Measurements from ENCODE around the gene MFSD12. TPM values are rescaled to one million over a fixed set of nuclear protein-coding genes. Genes with fewer than 3 reads are reported as not detected.

MFSD12 gene
- total and polyA plus RNA-seq, 2 of the 8 experiments (the other 6 are each of a cell fraction or from before 2014, with no cell fraction given) = 59.6 to 71.3 TPM

DNA sequence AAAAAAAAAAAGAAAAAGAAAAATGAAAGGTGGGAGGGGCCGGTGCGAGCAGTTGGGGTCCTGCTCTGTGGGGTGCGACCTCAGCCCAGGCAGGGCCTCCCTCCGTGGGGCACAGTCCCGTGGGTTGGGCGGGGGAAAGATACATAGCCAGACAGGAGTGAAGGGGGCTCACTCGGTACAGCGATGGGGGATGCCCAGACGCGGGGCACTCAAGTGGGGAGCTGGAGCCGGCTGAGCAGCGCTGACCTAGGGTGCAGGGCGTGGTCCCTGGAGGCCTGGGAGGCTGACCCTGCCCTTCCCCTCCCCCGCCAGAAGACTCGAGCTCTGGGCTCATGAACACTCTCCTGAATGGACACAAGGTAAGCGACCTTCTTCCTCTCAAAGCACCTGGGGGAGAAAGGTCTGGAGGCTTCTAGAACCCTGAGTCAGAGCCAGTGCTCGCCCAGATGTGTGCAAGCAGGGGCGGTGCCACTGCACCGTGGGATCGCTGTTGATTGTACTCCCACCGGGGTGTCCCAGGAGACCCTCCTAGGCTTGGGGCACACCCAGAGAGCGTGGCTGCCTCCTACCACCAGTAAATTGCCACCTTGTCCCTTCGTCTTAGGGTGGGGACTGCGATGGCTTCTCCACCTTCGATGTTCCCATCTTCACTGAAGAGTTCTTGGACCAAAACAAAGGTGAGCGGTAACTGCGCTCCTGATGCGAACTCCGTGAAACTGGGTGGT, 18.7 kb upstream of the MFSD12 start (continued):
- TF ChIP-seq, protein P1, sequence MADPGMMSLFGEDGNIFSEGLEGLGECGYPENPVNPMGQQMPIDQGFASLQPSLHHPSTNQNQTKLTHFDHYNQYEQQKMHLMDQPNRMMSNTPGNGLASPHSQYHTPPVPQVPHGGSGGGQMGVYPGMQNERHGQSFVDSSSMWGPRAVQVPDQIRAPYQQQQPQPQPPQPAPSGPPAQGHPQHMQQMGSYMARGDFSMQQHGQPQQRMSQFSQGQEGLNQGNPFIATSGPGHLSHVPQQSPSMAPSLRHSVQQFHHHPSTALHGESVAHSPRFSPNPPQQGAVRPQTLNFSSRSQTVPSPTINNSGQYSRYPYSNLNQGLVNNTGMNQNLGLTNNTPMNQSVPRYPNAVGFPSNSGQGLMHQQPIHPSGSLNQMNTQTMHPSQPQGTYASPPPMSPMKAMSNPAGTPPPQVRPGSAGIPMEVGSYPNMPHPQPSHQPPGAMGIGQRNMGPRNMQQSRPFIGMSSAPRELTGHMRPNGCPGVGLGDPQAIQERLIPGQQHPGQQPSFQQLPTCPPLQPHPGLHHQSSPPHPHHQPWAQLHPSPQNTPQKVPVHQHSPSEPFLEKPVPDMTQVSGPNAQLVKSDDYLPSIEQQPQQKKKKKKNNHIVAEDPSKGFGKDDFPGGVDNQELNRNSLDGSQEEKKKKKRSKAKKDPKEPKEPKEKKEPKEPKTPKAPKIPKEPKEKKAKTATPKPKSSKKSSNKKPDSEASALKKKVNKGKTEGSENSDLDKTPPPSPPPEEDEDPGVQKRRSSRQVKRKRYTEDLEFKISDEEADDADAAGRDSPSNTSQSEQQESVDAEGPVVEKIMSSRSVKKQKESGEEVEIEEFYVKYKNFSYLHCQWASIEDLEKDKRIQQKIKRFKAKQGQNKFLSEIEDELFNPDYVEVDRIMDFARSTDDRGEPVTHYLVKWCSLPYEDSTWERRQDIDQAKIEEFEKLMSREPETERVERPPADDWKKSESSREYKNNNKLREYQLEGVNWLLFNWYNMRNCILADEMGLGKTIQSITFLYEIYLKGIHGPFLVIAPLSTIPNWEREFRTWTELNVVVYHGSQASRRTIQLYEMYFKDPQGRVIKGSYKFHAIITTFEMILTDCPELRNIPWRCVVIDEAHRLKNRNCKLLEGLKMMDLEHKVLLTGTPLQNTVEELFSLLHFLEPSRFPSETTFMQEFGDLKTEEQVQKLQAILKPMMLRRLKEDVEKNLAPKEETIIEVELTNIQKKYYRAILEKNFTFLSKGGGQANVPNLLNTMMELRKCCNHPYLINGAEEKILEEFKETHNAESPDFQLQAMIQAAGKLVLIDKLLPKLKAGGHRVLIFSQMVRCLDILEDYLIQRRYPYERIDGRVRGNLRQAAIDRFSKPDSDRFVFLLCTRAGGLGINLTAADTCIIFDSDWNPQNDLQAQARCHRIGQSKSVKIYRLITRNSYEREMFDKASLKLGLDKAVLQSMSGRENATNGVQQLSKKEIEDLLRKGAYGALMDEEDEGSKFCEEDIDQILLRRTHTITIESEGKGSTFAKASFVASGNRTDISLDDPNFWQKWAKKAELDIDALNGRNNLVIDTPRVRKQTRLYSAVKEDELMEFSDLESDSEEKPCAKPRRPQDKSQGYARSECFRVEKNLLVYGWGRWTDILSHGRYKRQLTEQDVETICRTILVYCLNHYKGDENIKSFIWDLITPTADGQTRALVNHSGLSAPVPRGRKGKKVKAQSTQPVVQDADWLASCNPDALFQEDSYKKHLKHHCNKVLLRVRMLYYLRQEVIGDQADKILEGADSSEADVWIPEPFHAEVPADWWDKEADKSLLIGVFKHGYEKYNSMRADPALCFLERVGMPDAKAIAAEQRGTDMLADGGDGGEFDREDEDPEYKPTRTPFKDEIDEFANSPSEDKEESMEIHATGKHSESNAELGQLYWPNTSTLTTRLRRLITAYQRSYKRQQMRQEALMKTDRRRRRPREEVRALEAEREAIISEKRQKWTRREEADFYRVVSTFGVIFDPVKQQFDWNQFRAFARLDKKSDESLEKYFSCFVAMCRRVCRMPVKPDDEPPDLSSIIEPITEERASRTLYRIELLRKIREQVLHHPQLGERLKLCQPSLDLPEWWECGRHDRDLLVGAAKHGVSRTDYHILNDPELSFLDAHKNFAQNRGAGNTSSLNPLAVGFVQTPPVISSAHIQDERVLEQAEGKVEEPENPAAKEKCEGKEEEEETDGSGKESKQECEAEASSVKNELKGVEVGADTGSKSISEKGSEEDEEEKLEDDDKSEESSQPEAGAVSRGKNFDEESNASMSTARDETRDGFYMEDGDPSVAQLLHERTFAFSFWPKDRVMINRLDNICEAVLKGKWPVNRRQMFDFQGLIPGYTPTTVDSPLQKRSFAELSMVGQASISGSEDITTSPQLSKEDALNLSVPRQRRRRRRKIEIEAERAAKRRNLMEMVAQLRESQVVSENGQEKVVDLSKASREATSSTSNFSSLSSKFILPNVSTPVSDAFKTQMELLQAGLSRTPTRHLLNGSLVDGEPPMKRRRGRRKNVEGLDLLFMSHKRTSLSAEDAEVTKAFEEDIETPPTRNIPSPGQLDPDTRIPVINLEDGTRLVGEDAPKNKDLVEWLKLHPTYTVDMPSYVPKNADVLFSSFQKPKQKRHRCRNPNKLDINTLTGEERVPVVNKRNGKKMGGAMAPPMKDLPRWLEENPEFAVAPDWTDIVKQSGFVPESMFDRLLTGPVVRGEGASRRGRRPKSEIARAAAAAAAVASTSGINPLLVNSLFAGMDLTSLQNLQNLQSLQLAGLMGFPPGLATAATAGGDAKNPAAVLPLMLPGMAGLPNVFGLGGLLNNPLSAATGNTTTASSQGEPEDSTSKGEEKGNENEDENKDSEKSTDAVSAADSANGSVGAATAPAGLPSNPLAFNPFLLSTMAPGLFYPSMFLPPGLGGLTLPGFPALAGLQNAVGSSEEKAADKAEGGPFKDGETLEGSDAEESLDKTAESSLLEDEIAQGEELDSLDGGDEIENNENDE (IDR thresholded peaks at IDR 0.05; ENCODE audit: insufficient replicate concordance, low read length) = no peak
- TF ChIP-seq RFX5 (IDR thresholded peaks at IDR 0.05; ENCODE audit: borderline replicate concordance, low read depth, low read length) = no peak
- no peak for TF ChIP-seq JUND (IDR thresholded peaks at IDR 0.05; ENCODE audit: low read length)
- TF ChIP-seq CREB1 (IDR thresholded peaks at IDR 0.05) = no peak
- no peak for TF ChIP-seq GTF2F1 (IDR thresholded peaks at IDR 0.05; ENCODE audit: borderline replicate concordance, low read depth, low read length)
- TF ChIP-seq, protein P2, sequence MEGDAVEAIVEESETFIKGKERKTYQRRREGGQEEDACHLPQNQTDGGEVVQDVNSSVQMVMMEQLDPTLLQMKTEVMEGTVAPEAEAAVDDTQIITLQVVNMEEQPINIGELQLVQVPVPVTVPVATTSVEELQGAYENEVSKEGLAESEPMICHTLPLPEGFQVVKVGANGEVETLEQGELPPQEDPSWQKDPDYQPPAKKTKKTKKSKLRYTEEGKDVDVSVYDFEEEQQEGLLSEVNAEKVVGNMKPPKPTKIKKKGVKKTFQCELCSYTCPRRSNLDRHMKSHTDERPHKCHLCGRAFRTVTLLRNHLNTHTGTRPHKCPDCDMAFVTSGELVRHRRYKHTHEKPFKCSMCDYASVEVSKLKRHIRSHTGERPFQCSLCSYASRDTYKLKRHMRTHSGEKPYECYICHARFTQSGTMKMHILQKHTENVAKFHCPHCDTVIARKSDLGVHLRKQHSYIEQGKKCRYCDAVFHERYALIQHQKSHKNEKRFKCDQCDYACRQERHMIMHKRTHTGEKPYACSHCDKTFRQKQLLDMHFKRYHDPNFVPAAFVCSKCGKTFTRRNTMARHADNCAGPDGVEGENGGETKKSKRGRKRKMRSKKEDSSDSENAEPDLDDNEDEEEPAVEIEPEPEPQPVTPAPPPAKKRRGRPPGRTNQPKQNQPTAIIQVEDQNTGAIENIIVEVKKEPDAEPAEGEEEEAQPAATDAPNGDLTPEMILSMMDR (IDR thresholded peaks at IDR 0.05; ENCODE audit: control extremely low read depth in 1 of 3, insufficient read depth in 1 of 3, low read depth in 1 of 3, low read length in 3 of 3) = no peak
- TF ChIP-seq EP300 (IDR thresholded peaks at IDR 0.05; ENCODE audit: borderline replicate concordance in 1 of 2, low read depth in 2 of 2, low read length in 2 of 2) = no peak
- TF ChIP-seq SIRT6 (IDR thresholded peaks at IDR 0.05; ENCODE audit: low read length) = no peak

All from H1 (cell line).